Measurements from ENCODE around the gene SAFB.

DNA sequence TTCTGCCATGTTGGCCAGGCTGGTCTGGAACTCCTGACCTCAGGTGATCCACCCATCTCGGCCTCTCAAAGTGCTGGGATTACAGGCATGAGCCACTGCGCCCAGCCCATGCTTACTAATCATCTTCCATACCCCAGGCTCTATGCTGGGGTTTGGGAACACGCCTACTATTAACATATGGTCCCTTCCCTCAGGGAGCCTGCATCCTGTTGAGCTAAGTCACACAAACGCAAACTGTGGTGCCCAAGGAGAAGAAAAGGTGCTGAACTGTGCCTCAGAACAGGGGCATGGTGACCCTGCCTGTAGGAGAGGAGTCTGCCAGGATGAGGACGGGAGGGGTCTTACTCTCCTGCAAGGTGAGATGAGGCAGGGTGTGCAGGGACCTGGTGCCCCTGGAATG is 51.8 kb downstream of the SAFB start:
- TF ChIP-seq, protein P1, sequence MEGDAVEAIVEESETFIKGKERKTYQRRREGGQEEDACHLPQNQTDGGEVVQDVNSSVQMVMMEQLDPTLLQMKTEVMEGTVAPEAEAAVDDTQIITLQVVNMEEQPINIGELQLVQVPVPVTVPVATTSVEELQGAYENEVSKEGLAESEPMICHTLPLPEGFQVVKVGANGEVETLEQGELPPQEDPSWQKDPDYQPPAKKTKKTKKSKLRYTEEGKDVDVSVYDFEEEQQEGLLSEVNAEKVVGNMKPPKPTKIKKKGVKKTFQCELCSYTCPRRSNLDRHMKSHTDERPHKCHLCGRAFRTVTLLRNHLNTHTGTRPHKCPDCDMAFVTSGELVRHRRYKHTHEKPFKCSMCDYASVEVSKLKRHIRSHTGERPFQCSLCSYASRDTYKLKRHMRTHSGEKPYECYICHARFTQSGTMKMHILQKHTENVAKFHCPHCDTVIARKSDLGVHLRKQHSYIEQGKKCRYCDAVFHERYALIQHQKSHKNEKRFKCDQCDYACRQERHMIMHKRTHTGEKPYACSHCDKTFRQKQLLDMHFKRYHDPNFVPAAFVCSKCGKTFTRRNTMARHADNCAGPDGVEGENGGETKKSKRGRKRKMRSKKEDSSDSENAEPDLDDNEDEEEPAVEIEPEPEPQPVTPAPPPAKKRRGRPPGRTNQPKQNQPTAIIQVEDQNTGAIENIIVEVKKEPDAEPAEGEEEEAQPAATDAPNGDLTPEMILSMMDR (IDR thresholded peaks at IDR 0.05) = no peak
- TF ChIP-seq POLR2AphosphoS5 (IDR thresholded peaks at IDR 0.05) (no peak), POLR2A (IDR thresholded peaks at IDR 0.05) (no peak), EP300 (IDR thresholded peaks at IDR 0.05) (no peak)
